Sigmoid colon (tissue), 7 donors: ENCODE data around the gene OXCT2. TPM values are rescaled to one million over a fixed set of nuclear protein-coding genes. Genes with fewer than 3 reads are reported as not detected.

ENCODE experiments used
- DNase-seq: peaks from one replicate; pipeline ENCODE4 v3.0.0-alpha.2; 2019
- H3K27ac ChIP-seq, 4 donors: fragments of 200-600 bp; sonication (generic); one replicate each; pipeline ENCODE4 v1.5.1; 2016 to 2019; ENCODE audit warnings: mild to moderate bottlenecking in 1 of 4
- H3K27me3 ChIP-seq, 3 donors: fragments of 200-600 bp; sonication (generic); one replicate each; pipeline ENCODE4 v1.5.1; 2019; ENCODE audit warnings: mild to moderate bottlenecking in 1 of 3
- H3K36me3 ChIP-seq, 4 donors: fragments of 200-600 bp; sonication (generic); one replicate each; pipeline ENCODE4 v1.5.1; 2016 to 2019
- H3K4me1 ChIP-seq, 4 donors: fragments of 200-600 bp; sonication (generic); one replicate each; pipeline ENCODE4 v1.5.1; 2017 to 2019
- H3K4me3 ChIP-seq, 4 donors: fragments of 200-600 bp; sonication (generic); one replicate each; pipeline ENCODE4 v1.5.1; 2017 to 2019; ENCODE audit warnings: mild to moderate bottlenecking in 2 of 4, moderate library complexity in 1 of 4
- H3K9me3 ChIP-seq, 4 donors: fragments of 200-600 bp in 3 of 4; sonication (generic) in 3 of 4; one replicate each; pipeline versions ENCODE4 v1.5.1 to v1.6.1; 2013 to 2019
- CTCF ChIP-seq, 4 experiments: fragments of 450-650 bp in 3 of 4; fragments of 200-600 bp in 1 of 4; IDR thresholded peaks; one replicate each; pipeline ENCODE4 v1.5.1; 2016 to 2019; ENCODE audit warnings: antibody characterized with exemption in 4 of 4, mild to moderate bottlenecking in 3 of 4, moderate library complexity in 2 of 4
- EP300 ChIP-seq, 4 donors: sonication (generic); formaldehyde crosslinking; IDR thresholded peaks; one replicate each; pipeline ENCODE4 v1.6.1; 2017; ENCODE audit warnings: antibody characterized with exemption in 4 of 4
- POLR2A ChIP-seq, 2 donors: fragments of 450-650 bp; IDR thresholded peaks; one replicate each; pipeline ENCODE4 v1.6.1; 2016; ENCODE audit warnings: antibody characterized with exemption in 2 of 2, mild to moderate bottlenecking in 2 of 2, moderate library complexity in 2 of 2
- POLR2AphosphoS5 ChIP-seq, 4 donors: sonication (generic); formaldehyde crosslinking; IDR thresholded peaks; one replicate each; pipeline ENCODE4 v1.6.1; 2017; ENCODE audit warnings: antibody characterized with exemption in 4 of 4
- WGBS, 2 donors: extraction: QIAGEN DNeasy Blood & Tissue Kit; methylation state at CpG; one replicate each; pipeline ENCODE4 v1.1.7; 2013; 5-methylcytosine and 5-hydroxymethylcytosine counted together
- intact Hi-C: fragments of 100-400 bp; cut with DNase I; formaldehyde crosslinking; loops from one replicate; pipeline ENCODE4 v1.15.1; 2023
- polyA plus RNA-seq, 3 donors: library from polyadenylated mRNA; stranded (reverse); fragments of 200-250 nt; gene quantifications; one replicate each; pipeline ENCODE4 v1.2.3, GENCODE V29; 2013
- total RNA-seq, 4 donors: library from RNA; depleted of rRNA; stranded (reverse); fragments of >200 nt; gene quantifications; one replicate each; pipeline ENCODE4 v1.1.0, GENCODE V29; 2016
- donor health status: healthy with polysubstance abuse.
- donor health status: Bipolar disorder and iron deficiency.
- donor health status: healthy.

Gene OXCT2
- total and polyA plus RNA-seq, 7 donors, result 0.55 to 2.0 (median 0.99) TPM; not detected in 2

- no peak overlapping the region for H3K27ac ChIP-seq
- intact Hi-C loops, result no loop called here
- H3K27me3 ChIP-seq, result no peaks in the 10 kb centered on the region
- DNase-seq, result no peak
- 93 to 95% methylated on average over 16 of the region's 16 CpGs for WGBS, 2 donors
- H3K36me3 ChIP-seq, result peaks cover 6 to 56% (median 25%) of the 10 kb centered on the region in 4 donors
- TF ChIP-seq POLR2A (IDR thresholded peaks at IDR 0.05), result no peak
- no peak for TF ChIP-seq EP300 (IDR thresholded peaks at IDR 0.05)
- TF ChIP-seq POLR2AphosphoS5 (IDR thresholded peaks at IDR 0.05), result no peak
- TF ChIP-seq CTCF (IDR thresholded peaks at IDR 0.05), result no peak
- H3K4me3 ChIP-seq, result no peak overlapping the region
- H3K9me3 ChIP-seq, result no peaks in the 10 kb centered on the region
- H3K4me1 ChIP-seq, result no peaks in the 10 kb centered on the region
These were observed 10.8 kb downstream of the OXCT2 start for GRCh38 chr1:39760074-39761008.

- peaks cover 8 to 66% (median 34%) of the 10 kb centered on the region in 4 donors for H3K36me3 ChIP-seq
These were observed 11.8 kb downstream of the OXCT2 start for GRCh38 chr1:39759436-39759726.

GRCh38 chr1:39758556-39759435 lies 12.4 kb downstream of the OXCT2 start:
- H3K4me1 ChIP-seq, result no peaks in the 10 kb centered on the region
- TF ChIP-seq CTCF (IDR thresholded peaks at IDR 0.05) (no peak), EP300 (IDR thresholded peaks at IDR 0.05) (no peak), POLR2AphosphoS5 (IDR thresholded peaks at IDR 0.05) (no peak), POLR2A (IDR thresholded peaks at IDR 0.05) (no peak)
- DNase-seq, result no peak
- intact Hi-C loops, result no loop called here
- peaks cover 8 to 72% (median 40%) of the 10 kb centered on the region in 4 donors for H3K36me3 ChIP-seq
- H3K27me3 ChIP-seq, result no peaks in the 10 kb centered on the region
- no peak overlapping the region for H3K27ac ChIP-seq
- no peak overlapping the region for H3K4me3 ChIP-seq
- H3K9me3 ChIP-seq, result no peaks in the 10 kb centered on the region
- 93% methylated on average over 16 of the region's 16 CpGs for WGBS, 2 donors

More at GRCh38 chr1:39759436-39759726, 11.8 kb downstream of the OXCT2 start:
- Histone ChIP-seq H3K9me3 (no peaks in the 10 kb centered on the region), H3K4me3 (no peak overlapping the region), H3K4me1 (no peaks in the 10 kb centered on the region), H3K27me3 (no peaks in the 10 kb centered on the region), H3K27ac (no peak overlapping the region)
- no peak for DNase-seq
- intact Hi-C loops, result no loop called here
- TF ChIP-seq POLR2AphosphoS5 (IDR thresholded peaks at IDR 0.05), result no peak
- no peak for TF ChIP-seq CTCF (IDR thresholded peaks at IDR 0.05)
- TF ChIP-seq EP300 (IDR thresholded peaks at IDR 0.05), result no peak
- TF ChIP-seq POLR2A (IDR thresholded peaks at IDR 0.05), result no peak

- 86 to 87% methylated on average over 5 of the region's 5 CpGs for WGBS, 2 donors
- no peak for DNase-seq
- no peak overlapping the region for H3K4me3 ChIP-seq
- intact Hi-C loops, result no loop called here
- TF ChIP-seq EP300 (IDR thresholded peaks at IDR 0.05), result no peak
- no peak for TF ChIP-seq POLR2A (IDR thresholded peaks at IDR 0.05)
- TF ChIP-seq POLR2AphosphoS5 (IDR thresholded peaks at IDR 0.05), result no peak
- no peak for TF ChIP-seq CTCF (IDR thresholded peaks at IDR 0.05)
- peaks cover 11 to 85% (median 53%) of the 10 kb centered on the region in 4 donors for H3K36me3 ChIP-seq
- no peaks in the 10 kb centered on the region for H3K4me1 ChIP-seq
- H3K27me3 ChIP-seq, result no peaks in the 10 kb centered on the region
- H3K9me3 ChIP-seq, result no peaks in the 10 kb centered on the region
- H3K27ac ChIP-seq, result no peak overlapping the region
These were observed 13.6 kb downstream of the OXCT2 start for GRCh38 chr1:39757501-39757900.
